ENCODE data around the gene ZNF223.
A peak's percentile ranks its signal among the peaks of the same experiment; 100 is the strongest.

ZNF223 gene

DNA sequence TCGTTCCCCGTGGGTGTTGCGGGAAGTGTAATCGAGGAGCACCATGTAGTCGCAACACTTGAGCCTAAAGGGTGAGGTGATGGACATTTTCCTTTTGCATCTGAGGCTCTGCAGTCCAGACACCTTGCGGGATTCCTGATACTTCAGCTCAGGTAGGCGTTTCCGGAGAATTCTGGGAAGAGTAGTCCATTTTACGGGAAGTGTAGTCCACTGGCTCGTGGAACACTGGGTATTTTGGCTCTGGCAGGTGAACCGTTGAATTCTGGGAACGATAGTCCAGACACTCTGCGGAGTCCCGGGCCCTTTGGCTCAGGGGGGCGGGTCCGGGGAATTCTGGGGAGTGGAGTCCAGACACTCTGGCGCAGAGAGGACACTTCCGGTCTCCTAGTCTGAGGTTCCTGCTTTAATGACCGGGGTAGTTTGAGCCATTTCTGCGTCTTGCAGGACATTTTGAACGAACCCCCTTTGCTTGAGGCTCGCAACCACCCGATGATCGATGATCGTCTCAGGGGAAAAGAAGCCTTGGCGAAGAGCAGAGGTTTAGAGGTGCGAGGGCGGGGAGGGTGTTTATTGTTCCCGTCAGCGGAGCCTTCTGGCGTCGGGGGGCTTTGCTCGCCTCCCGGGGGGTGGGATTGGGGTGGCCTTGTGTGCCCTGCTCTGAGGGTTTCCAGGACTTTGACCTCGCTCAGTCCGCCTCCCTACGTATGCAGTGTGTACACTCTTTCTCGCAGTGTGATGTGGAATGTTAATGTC, at the start of gene ZNF223:
Gene ZNF223, plus strand, starts transcription at position 387 of the 753 bp plus-strand sequence. CDS start 3,141 bp downstream, outside the sequence.
- DNase-seq (ENCODE audit: low spot score) = peak; percentile 80

DNA sequence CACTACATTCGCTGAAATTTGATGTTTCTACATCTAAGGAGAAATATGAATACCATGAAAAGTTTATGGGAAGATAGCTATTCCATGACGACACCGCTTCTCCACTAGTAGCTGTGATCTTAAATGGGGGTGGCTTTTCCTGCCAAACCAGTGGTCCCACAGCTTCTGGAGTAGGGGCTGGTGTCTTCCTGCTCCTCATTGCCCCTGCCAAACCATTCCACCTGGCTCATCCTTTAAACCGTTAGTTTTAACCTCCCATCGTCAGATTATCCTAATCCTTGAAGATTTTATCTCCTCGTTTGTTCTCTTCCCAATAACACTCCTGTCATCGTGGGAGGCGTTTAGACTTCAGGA, 49.6 kb upstream of the ZNF223 start:
- DNase-seq (ENCODE audit: low spot score) = no peak

DNA sequence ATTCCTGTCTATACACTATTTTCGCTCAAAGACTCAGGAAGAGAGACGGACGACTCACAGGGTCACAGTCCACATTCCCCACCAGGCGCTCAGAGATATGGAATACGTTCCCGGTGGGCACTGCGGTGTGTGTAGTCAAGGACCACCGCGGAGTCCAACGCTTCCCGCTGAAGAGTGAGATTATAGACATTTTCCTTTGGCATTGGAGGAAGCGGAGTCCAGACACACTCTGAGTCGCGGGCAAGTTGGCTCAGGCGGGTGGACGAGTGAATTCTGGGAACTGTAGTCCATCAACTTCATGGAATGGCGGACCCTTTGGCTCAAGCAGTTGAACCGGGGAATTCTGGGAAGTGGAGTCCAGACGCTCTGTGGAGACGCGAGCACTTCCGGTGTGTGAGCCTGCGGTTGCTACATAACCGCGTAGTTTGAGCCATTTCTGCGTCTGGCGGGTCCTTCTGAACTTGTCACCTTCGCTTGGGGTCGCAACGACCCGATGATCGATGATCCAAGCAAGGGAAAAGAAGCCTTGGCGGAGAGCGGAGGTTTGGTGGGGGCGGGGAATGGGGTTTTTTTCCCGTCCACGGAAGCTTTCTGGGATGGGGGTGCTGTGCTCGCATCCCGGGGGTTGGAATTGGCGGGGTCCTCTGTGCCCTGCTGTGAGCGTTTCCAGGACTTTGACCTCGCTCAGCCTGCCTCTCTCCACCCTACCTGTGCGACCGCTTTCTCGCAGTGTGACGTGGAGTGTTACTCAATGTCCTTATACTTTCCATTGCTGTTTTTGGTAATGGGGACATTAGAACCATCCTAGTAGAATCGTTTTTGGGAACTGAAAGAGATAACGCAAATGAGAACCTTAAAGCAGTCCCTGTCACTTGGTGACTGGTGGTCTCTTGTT, 49.0 kb upstream of the ZNF223 start, which contains the start of gene ZNF230:
Gene ZNF230, plus strand, starts transcription at position 392 of the 895 bp plus-strand sequence. CDS start 4,122 bp downstream, outside the sequence.
- peak; percentile 91 for DNase-seq (ENCODE audit: low spot score)

DNA sequence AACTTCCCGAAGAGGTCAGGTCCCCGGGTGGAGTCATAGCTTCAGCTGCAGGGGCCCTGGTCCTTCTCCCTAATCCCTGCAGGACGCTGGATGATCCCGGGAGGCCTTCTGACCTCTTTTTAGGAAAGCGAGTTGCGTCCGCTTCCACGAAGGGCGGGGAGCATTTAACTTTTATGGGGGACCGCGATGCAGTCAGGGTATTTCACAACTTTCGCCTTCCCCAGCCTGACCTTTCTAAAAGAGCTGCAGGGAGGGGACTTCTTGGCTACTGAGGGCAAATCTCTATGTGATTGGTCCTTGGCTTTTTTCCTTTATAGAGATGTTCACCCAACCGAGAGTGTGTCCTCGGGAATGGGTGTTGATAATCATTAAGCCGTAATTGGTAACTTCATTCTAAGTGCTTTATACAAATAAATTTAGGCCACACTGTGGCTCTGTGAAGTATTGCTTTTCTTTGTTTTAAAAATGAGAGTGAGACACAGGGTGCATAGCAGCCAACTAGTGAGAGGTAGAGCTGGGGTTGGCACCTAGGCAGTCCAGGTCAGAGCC, 48.3 kb upstream of the ZNF223 start:
- no peak for DNase-seq (ENCODE audit: low spot score)

DNA sequence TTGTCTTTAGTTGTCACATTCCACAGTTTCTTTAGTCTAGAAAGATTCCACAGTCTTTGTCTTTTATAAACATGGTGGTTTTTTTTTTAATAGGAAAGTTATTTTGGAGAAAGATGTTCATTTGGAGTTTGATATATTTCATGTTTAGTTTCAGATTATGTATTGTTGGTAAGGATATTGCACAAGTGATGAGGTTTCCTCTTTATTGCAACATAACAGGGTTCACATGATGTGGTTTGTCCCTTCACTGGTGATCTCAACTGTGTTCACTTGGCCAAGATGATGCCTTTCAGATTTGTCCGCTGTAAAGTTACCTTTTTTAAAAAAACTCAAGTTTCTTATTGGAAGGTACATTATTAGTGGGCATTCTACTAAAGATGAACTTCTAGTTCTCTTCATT, 45.9 kb upstream of the ZNF223 start:
- DNase-seq (ENCODE audit: low spot score) = no peak

DNA sequence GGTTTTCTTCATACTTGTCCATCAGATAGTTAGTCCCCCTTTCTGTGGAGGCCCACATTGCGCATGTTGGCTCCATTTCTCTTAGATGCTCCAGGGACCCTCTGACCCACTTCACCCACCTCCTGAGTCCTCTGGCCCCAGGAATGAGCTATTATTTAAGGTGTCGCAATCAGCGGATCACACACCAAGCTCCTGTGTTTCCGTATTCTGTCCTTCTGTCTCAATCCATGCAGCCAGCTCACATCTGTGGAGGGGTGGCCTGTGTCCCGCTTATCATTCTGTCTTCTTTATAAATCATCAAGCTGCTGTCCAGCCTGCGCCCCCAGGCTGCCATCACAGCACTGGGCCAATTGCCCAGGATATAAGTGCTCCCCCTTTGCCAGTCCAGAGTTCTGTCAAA, 44.4 kb upstream of the ZNF223 start:
- DNase-seq (ENCODE audit: low spot score) = no peak

DNA sequence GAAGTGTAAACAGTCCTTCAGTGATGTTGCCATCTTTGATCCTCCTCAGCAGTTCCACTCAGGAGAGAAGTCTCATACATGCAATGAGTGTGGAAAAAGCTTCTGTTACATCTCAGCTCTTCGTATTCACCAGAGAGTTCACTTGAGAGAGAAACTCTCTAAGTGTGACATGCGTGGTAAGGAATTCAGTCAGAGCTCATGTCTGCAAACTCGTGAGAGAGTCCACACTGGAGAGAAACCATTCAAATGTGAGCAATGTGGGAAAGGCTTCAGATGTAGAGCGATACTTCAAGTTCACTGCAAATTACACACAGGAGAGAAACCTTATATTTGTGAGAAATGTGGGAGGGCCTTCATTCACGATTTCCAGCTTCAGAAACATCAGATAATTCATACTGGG, 41.4 kb upstream of the ZNF223 start:
- DNase-seq (ENCODE audit: low spot score) = no peak

DNA sequence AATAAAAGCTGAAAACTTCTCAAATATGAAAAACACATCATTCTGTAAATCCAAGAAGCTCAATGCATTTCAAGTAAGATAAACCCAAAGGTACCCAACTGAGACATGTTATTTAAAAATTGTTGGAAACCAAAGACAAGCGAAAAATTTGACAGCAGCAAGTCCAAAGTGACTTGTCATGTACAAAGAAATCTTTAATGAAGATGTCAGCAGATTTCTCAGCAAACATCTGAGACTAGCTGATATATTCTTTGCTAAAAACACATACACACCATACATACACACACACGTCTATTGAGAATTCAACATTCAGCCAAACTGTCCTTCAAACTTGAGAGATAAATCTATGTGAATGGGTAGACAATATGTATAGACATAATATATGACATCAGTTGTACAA, 32.3 kb upstream of the ZNF223 start:
- no peak for DNase-seq (ENCODE audit: low spot score)

DNA sequence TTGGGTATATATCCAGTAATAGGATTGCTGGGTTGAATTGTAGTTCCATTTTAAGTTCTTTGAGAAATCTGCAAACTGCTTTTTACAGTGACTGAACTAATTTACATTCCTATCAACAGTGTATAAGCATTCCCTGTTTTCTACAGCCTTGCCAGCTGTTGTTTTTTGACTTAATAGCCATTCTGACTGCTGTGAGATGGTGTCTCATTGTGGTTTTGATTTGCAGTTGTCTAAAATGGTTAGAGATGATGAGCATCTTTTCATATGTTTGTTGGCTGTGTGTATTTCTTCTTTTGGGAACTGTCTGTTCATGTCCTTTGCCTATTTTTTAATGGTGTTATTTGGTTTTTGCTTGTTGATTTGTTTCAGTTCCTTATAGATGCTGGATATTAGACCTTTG, 30.6 kb upstream of the ZNF223 start:
- DNase-seq (ENCODE audit: low spot score) = no peak

DNA sequence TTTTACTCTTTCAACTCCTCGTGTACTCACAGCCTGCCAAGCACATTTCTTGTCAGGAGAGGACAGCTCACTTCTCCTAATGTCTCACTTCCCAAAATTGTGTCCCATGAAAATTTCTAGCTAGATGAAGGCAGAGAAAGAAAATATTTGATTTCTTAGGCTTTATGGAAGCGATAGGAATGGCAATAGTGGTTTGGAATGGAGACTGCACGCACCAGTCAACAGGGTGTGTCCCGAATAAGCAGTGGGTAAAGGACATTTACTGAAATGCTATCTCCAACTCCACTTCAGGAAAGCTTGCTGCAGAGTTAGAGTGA, 27.0 kb upstream of the ZNF223 start:
- DNase-seq (ENCODE audit: low spot score) = no peak

DNA sequence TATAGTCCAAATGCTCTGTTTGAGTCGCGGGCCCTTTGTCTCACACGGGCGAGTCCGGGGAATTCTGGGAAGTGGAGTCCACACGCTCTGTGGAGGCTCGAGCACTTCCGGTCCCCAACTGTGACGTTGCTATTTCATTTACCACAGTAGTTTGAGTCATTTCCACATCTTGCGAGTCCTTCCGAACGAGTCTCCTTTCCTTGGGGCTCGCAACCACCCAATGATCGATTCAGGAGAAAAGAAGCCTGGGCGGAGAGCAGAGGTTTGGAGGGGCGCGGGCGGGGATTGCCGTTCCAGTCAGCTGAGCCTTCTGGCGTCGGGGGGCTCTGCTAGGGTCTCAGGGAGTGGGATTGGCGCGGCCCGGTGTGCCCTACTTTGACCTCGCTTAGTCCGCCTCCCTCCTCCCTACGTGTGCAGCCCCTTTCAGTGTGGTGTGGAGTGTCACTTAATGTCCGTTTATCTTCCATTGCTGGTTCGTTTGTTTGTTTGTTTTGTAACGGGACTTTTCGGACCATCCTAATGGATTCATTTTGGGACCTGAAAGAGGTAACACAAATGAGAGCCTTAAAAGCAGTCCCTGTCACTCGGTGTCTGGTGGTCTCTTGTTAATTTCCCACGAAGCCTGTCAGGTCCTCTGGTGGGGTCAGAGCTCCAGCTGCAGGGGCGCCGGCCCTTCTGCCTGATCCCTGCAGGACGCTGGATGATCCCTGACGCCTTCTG, 26.5 kb upstream of the ZNF223 start, which contains the start of gene ZNF222:
Gene ZNF222, plus strand, starts transcription at position 163 of the 720 bp plus-strand sequence. Its CDS starts 58 bp downstream, at position 221.
- peak; percentile 83 for DNase-seq (ENCODE audit: low spot score)

DNA sequence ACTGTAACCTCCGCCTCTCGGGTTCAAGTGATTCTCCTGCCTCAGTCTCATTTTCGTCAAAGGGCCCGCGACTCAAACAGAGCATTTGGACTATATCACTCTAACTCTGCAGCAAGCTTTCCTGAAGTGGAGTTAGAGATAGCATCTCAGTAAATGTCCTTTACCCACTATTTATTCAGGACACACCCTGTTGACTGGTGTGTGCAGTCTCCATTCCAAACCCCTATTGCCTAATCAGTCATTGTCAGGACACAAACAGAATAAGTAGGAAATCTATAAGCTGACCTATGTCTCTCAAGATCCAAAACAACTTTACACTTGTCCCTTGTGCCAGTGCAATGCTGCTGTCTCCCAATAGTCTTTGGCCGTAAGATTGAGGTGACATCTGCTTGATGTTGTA, 25.2 kb upstream of the ZNF223 start:
- DNase-seq (ENCODE audit: low spot score) = no peak

DNA sequence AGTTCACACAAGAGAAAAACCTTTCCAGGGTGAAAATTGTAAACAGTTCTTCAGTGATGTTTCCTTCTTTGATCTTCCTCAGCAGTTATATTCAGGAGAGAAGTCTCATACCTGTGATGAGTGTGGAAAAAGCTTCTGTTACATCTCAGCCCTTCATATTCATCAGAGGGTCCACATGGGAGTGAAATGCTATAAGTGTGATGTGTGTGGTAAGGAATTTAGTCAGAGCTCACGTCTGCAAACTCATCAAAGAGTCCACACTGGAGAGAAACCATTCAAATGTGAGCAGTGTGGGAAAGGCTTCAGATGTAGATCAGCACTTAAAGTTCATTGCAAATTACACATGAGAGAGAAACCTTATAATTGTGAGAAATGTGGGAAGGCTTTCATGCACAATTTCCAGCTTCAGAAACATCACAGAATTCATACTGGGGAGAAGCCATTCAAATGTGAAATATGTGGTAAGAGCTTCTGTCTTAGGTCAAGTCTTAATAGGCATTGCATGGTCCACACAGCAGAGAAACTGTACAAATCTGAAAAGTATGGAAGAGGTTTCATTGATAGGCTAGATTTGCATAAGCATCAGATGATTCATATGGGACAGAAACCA, 19.7 kb upstream of the ZNF223 start:
- DNase-seq (ENCODE audit: low spot score) = no peak

DNA sequence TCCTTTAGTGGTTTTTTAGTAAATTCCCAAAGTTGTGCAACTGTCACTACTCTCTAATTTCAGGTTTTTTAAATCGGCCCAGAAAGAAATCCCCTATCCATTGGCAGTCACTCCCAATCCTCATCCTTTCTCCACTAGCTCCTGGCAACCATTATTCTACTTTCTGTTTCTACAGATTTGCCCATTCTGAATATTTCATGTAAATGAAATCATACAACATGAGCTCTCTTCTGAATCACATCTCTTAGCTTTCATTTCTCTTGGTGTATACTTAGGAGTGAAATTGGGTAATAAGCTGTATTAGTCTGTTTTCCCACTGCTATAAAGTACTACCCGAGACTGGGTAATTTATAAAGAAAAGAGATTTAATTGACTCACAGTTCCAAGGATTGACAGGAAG, 9.7 kb upstream of the ZNF223 start:
- DNase-seq (ENCODE audit: low spot score) = no peak

DNA sequence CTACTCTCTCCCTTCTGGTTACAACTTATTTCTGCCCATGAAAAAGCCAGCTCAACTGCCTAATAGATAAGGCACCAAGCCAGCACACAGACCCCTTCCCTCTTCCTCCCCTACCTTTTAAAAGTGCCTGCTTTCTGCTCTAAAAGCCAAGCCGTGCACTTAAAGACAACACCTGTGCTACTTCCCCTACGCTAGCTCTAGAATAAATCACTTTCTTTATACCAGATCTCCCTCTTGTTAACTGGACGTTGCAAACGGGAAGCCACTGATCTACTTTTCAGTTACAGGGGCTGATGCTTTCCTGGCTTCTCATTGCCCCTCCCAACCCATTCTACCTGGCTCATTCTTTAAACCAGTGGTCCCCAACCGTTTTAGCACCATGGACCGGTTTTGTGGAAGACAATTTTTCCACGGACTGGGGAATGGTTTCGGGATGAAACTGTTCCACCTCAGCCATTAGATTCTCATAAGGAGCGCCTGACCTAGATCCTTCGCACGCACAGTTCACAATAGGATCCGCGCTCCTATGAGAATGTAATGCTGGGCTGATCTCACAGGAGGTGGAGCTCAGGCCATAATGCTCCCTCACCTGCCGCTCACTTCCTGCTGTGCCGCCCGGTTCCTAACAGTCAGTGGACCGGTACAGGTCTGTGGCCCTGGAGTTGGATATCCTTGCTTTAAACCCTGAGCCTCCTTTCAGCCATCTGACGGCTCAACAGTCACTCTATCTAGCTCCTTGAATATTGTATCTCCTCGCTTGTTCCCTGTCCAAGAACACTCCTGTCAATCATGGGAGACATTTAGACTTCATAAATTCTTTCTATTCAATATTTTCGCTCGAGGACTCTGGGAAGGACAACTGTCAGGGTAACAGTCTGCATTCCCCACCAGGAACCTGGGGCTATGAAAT, 841 bp upstream of the ZNF223 start:
- peak; percentile 8 for DNase-seq (ENCODE audit: low spot score)

DNA sequence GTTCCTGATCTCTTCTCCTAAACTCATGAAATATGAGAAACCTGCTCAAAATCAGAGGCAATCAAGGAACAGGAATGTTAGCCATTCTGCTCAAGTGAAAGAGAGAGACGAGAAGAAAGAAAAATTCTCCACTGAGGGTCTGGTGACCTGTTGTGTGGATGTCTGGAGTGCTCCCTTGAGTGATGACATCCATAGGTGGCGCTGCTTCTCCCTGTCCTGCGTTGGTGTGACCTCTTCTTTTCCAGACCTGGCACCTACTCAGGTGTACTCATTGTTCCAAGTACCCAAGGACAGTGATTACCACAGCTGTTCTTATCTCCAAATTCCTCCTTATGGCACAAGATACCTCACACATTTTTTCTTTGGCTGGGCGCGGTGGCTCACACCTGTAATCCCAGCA, 4.0 kb downstream of the ZNF223 start:
- no peak for DNase-seq (ENCODE audit: low spot score)

DNA sequence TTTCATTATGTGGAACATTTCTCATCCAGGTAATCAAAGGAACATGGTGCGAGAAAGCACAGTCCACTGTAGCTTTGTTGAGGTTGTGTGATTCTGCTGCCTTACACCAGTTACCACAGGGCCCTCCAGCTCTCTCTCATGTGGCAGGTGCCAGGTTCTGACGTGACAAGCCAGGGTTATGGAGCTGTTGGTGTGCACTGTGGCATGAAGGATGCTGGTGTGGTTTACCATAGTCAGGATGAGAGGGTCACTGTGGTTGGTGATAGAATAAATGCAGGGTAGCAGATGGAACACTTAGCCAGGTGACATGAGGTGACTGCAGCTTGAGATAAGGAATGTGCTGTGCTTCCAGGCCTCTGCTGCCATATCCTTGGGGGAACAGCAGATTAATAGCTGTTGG, 7.4 kb downstream of the ZNF223 start:
- DNase-seq (ENCODE audit: low spot score) = no peak

DNA sequence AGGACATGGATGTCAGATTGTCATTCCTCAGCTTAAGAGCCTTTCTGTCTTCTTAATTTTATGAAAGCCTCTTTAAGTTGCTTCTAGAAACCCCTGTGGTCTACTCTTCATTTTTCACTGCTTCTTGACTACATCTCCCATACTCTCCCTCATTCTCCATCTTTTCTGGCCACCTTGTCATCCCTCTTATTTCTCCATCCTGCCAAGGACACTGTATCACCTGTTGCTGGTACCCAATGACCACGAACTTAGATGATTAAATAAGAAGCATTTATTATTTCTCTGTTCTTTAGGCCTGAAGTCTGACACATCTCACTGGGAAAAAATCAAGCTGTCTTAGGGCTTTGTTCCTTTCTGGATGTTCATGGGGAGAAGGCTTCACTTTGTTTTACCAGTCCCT, 9.2 kb downstream of the ZNF223 start:
- no peak for DNase-seq (ENCODE audit: low spot score)

DNA sequence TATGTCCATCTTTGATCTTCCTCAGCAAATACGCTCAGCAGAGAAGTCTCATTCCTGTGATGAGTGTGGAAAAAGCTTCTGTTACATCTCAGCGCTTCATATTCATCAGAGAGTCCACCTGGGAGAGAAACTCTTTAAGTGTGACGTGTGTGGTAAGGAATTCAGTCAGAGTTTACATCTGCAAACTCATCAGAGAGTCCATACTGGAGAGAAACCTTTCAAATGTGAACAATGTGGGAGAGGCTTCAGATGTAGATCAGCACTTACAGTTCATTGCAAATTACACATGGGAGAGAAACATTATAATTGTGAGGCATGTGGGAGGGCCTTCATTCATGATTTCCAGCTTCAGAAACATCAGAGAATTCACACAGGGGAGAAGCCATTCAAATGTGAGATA, 14.5 kb downstream of the ZNF223 start:
- DNase-seq (ENCODE audit: low spot score) = no peak

DNA sequence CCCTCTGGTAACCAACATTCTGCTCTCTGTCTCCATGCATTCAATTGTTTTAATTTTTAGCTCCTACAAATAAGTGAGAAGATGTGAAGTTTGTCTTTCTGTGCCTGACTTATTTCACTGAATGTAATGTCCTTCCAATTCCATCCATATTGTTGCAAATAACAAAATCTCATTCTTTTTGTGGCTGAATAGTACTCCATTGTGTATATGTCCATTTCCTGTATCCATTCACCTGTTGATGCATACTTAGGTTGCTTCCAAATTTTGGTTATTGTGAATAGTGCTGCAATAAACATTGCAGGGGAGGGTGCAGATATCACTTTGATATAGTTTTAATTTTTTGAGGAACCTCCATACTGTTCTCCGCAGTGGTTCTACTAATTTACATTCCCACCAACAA, 17.6 kb downstream of the ZNF223 start:
- no peak for DNase-seq (ENCODE audit: low spot score)

All from CD4-positive, alpha-beta T cell treated with Interleukin-2 at 100 ng/mL for 4 hours (primary cell).